Activated CD4-positive, alpha-beta T cell treated with anti-CD3 and anti-CD28 coated beads for 24 hours (primary cell): ENCODE measurements around the gene TNFRSF11A.

Source experiments
- DNase-seq, 2 donors: peaks; one replicate each; pipeline ENCODE4 v3.0.0-alpha.2; 2020; ENCODE audit warnings: low read depth in 2 of 2

Gene TNFRSF11A

GRCh38 chr18:62381373-62381772, 56.3 kb downstream of the TNFRSF11A start:
- no peak for DNase-seq

DNA sequence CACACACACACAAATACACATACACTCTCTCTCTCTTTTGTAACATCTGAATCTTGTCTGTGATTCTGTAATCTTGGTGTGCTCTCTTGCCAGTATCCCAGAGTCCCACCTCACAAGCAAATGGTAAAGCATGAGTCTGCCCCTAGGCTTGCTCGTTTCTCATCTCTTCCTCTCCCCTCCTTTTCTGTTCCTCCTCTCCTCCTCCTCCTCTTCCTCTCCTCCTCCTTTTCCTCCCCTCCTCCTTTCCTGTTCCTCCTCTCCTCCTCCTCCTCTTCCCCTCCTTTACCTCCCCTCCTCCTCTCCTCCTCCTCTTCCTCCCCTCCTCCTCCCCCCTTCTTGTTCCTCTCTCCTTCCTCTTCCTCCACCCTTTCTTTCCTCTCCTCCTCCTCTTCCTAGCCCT, 59.0 kb downstream of the TNFRSF11A start:
- DNase-seq: no peak

GRCh38 chr18:62384610-62385097, 59.5 kb downstream of the TNFRSF11A start:
- DNase-seq: no peak

- DNase-seq: no peak
These were observed 61.0 kb downstream of the TNFRSF11A start for GRCh38 chr18:62386091-62386490.

- no peak for DNase-seq
These were observed 61.5 kb downstream of the TNFRSF11A start for GRCh38 chr18:62386601-62387000.

DNA sequence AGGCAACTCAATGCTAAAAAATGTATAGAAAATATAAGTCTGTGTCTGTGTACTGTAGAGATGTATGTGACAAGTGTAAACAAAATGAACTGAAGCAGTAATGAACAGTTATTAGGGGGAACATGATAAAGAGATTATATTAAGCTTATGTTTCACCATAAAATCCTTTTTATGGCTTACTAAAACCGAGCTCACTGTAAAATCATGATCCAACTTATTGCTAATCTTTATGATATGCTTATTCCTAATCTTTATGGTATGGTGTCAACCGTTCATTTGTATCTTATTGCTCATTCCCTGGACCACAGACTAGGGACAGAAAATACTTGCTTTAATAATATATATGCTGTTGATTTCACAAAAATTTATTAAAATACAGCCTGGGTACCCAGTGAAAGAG, 62.1 kb downstream of the TNFRSF11A start:
- no peak for DNase-seq

- no peak for DNase-seq
These were observed 64.0 kb downstream of the TNFRSF11A start for GRCh38 chr18:62388855-62389760.

- no peak for DNase-seq
These were observed 64.8 kb downstream of the TNFRSF11A start for GRCh38 chr18:62389761-62390481.

DNA sequence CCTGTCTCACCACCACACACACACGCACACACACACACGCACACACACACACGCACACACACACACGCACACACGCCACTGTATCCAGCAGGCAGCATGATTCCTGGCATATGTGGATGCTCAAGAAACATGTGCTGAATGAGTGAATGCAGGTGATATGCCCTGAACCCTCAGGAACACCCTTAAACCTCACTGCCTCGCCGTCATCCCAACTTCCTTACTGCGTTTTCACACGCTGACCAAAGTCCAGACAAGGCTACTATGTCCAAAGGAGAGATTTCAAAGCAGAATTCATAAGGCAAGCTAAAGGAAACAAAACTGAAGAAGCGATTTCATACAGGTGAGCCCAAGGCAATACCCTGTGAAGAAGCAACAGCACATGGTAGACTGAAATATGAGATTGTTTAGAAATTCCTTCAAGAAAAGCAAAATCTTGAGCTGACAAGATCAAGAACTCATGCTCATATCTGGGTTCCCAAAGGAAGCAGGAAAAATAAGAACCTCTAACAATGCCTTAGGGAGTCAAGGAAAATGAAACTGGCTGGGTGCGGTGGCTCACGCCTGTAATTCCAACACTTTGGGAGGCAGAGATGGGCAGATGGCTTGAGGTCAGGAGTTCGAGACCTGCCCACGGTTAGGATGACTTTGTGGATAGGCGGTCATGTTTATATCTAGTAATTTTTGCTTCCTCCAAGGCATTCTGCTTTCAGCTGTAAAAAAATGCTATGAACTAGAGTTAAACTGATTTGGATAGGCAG, 69.1 kb downstream of the TNFRSF11A start:
- DNase-seq: no peak

DNA sequence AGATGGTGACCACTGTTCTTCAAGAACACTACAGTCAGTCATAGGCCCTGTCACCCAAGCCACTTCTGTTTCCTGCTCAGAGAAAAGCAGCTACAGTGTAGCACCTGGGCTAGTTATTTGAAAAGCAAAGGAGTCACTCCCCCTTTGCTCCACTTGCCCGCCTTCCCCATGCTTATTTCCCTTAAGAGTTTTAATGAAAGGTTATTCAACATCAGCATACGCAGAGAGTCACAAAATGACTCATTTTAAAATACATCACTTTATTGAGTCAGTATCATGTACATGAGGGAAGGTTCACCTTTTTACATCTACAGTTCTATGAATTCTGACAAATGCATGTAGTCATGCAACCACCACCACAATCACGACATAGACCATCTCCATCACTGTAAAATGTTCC, 71.3 kb downstream of the TNFRSF11A start:
- no peak for DNase-seq

GRCh38 chr18:62396967-62397366, 71.9 kb downstream of the TNFRSF11A start:
- no peak for DNase-seq

GRCh38 chr18:62398291-62398690, 73.2 kb downstream of the TNFRSF11A start:
- DNase-seq: no peak

- DNase-seq: no peak
These were observed 74.2 kb downstream of the TNFRSF11A start for GRCh38 chr18:62399276-62399675.

GRCh38 chr18:62399781-62400308, 74.7 kb downstream of the TNFRSF11A start:
- DNase-seq: no peak

- DNase-seq: no peak
These were observed 75.8 kb downstream of the TNFRSF11A start for GRCh38 chr18:62400916-62401315.

GRCh38 chr18:62402342-62402948, 77.3 kb downstream of the TNFRSF11A start:
- no peak for DNase-seq

DNA sequence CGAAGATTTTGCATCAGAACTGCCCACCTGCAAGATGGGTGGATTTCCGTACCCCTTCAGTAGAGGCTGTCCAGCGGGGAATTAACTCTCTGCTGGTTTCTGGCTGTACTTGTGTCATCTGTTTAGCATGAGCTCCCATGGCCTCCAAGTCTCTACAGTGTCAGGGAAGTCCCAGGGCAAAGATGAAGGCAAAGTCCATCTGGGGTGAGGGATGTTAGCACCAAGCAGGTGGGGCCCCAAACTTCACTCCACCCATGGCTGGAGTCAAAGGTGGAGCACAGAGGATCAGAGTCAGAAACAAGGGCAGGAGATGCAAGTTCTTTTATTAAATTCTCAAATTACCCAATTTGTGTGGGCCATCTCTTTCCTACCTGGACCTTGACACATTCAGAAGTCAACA, 78.0 kb downstream of the TNFRSF11A start:
- DNase-seq: no peak

- DNase-seq: no peak
These were observed 79.8 kb downstream of the TNFRSF11A start for GRCh38 chr18:62404881-62405280.

DNA sequence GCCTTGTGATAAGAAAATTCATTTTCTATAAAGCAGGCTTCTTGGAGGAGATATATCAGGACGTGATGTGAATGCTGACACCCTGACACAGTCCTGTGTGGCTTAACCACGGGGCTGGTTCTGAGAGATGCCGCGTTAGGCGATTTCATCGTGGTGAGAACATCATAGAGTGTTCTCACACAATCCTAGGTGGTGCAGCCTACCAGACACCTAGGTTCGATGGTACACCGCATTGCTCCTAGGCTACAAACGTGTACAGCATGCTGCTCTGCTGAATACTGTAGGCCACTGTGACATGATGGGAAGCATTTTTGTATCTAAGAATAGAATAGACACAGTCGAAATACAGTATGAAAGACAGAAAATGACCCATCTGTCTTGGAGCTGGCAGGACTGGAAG, 82.5 kb downstream of the TNFRSF11A start:
- DNase-seq: no peak

DNA sequence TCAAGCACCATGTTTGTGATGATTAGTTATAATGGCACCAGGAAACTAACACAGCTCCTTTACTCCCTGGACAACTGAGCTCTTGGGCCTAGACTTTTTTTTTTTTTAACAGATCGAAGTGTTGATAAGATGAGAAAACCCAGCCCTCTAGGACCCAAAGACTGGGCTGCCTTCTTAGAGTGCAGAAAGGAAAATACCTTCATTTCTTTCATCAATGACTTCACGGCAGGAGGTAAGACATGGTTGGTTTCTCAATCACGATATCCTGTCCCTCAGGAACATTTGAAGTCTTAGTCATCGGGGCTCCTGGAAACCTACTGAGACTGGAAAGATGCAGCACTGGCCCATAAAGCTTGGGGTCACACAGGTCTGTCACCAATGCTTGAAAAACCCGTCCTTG, 84.7 kb downstream of the TNFRSF11A start:
- DNase-seq: no peak

GRCh38 chr18:62412231-62412979, 87.3 kb downstream of the TNFRSF11A start:
- no peak for DNase-seq
